ENCODE data around the gene ZBED5. TPM values are rescaled to one million over a fixed set of nuclear protein-coding genes. Genes with fewer than 3 reads are reported as not detected.

The ZBED5 gene
- total and polyA plus RNA-seq, 9 of the 15 experiments (the other 6 are each of a cell fraction or from before 2014, with no cell fraction given) = 12.4 to 70.7 (median 26.8) TPM

GRCh38 chr11:10894666-10895065 is 36.8 kb upstream of the ZBED5 start (continued):
- TF ChIP-seq RREB1 (CRISPR knock-in tag; IDR thresholded peaks at IDR 0.05) (no peak), MEIS2 (IDR thresholded peaks at IDR 0.05; ENCODE audit: partially characterized antibody) (no peak), KLF6 (CRISPR knock-in tag; IDR thresholded peaks at IDR 0.05; ENCODE audit: borderline replicate concordance) (no peak), RERE (CRISPR knock-in tag; IDR thresholded peaks at IDR 0.05; ENCODE audit: borderline replicate concordance) (no peak), NELFE (IDR thresholded peaks at IDR 0.05; ENCODE audit: insufficient read depth, insufficient read length) (no peak), ARID1B (IDR thresholded peaks at IDR 0.05) (peak; percentile 52), ZNF347 (CRISPR knock-in tag; IDR thresholded peaks at IDR 0.05; ENCODE audit: low read depth) (no peak)
- TF ChIP-seq, protein P1, sequence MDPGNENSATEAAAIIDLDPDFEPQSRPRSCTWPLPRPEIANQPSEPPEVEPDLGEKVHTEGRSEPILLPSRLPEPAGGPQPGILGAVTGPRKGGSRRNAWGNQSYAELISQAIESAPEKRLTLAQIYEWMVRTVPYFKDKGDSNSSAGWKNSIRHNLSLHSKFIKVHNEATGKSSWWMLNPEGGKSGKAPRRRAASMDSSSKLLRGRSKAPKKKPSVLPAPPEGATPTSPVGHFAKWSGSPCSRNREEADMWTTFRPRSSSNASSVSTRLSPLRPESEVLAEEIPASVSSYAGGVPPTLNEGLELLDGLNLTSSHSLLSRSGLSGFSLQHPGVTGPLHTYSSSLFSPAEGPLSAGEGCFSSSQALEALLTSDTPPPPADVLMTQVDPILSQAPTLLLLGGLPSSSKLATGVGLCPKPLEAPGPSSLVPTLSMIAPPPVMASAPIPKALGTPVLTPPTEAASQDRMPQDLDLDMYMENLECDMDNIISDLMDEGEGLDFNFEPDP (CRISPR knock-in tag; IDR thresholded peaks at IDR 0.05) = no peak
- TF ChIP-seq, protein P2, sequence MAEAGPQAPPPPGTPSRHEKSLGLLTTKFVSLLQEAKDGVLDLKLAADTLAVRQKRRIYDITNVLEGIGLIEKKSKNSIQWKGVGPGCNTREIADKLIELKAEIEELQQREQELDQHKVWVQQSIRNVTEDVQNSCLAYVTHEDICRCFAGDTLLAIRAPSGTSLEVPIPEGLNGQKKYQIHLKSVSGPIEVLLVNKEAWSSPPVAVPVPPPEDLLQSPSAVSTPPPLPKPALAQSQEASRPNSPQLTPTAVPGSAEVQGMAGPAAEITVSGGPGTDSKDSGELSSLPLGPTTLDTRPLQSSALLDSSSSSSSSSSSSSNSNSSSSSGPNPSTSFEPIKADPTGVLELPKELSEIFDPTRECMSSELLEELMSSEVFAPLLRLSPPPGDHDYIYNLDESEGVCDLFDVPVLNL (CRISPR knock-in tag; IDR thresholded peaks at IDR 0.05; ENCODE audit: low read depth) = no peak
- TF ChIP-seq, protein P3, sequence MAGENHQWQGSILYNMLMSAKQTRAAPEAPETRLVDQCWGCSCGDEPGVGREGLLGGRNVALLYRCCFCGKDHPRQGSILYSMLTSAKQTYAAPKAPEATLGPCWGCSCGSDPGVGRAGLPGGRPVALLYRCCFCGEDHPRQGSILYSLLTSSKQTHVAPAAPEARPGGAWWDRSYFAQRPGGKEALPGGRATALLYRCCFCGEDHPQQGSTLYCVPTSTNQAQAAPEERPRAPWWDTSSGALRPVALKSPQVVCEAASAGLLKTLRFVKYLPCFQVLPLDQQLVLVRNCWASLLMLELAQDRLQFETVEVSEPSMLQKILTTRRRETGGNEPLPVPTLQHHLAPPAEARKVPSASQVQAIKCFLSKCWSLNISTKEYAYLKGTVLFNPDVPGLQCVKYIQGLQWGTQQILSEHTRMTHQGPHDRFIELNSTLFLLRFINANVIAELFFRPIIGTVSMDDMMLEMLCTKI (IDR thresholded peaks at IDR 0.05; ENCODE audit: partially characterized antibody) = no peak
